ENCODE data around the gene TPPP3.

The TPPP3 gene

GRCh38 chr16:67403976-67404555 is 10.8 kb upstream of the TPPP3 start:
- no peak for DNase-seq

- DNase-seq: no peak
Observed at GRCh38 chr16:67400901-67401300, 7.6 kb upstream of the TPPP3 start.

- no peak for DNase-seq
Observed at GRCh38 chr16:67399749-67400704, 6.7 kb upstream of the TPPP3 start.

GRCh38 chr16:67399218-67399733 is 6.0 kb upstream of the TPPP3 start:
- peak; percentile 73 to 78 for DNase-seq

DNA sequence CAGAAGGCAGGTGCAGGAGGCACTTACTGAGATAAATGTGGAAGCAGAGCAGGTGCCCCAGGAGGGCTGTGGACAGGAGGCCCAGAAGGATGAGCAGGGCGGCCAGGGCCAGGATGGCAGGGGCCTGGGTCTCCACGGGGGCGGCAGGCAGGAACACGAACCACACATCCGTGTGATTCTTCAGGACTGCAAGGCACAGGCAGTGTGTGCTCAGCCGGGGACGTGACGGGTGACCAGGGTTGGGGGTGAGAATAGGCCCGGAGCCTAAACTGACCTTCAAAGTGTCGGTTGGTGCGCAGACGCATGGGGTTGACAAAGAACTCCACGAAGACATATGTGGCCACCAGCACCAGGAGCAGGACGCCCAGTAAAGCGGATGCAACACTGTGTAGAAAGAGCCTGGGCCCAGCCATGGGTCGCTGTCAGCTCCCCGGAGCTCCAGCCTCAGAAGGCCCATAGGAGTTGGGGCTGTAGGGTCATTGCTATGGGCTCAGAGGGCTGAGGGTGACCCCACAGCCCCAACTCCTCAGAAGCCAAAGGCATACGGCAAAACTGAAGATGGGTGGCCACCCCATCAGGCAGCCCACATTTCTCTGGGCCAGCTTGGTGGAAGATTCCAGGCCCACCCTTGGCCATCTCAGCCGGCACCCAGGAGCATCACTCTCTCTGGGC is 5.4 kb upstream of the TPPP3 start:
- no peak for DNase-seq

DNA sequence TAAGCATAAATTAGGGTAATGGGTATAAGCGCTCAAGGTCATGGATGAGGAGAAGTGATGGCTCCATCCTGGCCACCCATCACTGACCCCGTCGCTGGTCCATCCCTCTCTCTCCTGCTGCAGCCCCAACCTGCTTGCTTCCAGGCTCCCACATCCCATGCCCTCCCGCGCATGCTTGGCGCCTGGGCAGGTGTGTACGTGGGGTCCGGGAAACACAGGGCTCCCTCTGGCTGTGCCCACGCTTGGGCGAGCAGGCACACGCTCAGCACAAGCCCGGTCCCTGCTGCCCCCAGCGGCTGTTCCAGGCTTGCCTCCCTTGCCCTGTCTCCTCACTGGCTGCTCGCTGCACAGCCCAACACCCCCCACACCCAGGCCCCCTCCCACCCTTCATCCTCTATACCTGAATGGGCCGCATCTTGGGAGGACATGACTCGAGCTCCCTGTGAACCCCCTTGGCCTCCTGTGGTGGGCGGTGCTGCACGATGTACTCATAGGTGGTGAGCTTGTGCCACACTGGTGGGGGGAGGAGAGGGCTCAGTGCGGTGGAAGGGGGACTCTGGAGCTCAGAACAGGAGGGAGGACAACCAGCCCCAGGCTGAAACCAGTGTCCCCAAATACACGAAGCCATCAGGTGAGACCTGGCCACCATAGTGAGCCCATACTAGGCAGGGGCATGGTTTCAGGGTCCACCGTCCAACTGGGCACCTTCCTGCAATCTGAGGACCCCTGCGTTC is 4.7 kb upstream of the TPPP3 start:
- DNase-seq: no peak

GRCh38 chr16:67397036-67397801 is 3.9 kb upstream of the TPPP3 start:
- no peak for DNase-seq

DNA sequence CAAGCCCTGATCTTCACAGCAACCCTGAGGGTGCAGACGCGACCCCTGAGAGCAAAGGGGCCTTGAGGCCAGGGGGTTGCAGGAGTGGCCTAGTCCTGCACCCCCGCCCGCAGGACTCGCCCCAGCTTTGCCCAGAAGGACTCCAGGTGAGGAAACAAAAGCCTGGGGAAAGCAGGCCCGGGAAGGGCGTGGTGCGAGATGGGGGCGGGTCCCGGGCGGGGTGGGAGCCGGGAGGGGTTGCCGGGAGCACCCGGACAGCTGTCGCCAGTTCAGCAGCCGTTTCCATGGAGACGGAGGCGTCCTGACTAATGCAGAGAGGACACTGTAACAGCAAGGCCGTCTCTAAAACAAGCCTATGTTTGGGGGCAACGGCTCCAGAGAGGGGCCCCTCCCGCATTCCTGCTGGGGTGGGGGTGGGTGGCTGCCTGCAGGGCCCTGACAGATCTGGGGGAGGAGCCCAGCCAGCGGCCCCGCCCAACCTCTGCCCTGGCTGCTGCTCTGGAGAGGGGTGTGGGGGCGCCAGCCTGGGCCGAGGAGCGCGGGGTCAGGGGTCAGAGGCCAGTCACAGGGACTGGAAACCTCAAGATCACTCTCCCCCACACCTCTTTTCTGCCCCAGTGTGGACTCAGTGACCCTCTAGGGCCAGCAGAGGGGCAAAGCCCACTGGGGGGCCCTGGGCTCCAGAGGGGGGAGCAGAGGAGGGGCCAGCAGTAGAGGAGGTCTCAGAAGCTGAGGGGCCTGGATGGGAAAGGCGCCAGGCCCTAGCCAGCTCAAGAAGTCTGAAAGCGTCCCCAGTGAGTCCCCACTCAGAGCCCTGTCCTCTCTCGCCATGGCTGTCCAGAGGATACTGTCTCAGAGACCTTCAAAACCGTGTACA is 3.1 kb upstream of the TPPP3 start:
- no peak for DNase-seq

GRCh38 chr16:67395458-67396158 is 2.3 kb upstream of the TPPP3 start:
- DNase-seq: no peak

GRCh38 chr16:67395105-67395457 is 1.8 kb upstream of the TPPP3 start:
- DNase-seq: no peak

DNA sequence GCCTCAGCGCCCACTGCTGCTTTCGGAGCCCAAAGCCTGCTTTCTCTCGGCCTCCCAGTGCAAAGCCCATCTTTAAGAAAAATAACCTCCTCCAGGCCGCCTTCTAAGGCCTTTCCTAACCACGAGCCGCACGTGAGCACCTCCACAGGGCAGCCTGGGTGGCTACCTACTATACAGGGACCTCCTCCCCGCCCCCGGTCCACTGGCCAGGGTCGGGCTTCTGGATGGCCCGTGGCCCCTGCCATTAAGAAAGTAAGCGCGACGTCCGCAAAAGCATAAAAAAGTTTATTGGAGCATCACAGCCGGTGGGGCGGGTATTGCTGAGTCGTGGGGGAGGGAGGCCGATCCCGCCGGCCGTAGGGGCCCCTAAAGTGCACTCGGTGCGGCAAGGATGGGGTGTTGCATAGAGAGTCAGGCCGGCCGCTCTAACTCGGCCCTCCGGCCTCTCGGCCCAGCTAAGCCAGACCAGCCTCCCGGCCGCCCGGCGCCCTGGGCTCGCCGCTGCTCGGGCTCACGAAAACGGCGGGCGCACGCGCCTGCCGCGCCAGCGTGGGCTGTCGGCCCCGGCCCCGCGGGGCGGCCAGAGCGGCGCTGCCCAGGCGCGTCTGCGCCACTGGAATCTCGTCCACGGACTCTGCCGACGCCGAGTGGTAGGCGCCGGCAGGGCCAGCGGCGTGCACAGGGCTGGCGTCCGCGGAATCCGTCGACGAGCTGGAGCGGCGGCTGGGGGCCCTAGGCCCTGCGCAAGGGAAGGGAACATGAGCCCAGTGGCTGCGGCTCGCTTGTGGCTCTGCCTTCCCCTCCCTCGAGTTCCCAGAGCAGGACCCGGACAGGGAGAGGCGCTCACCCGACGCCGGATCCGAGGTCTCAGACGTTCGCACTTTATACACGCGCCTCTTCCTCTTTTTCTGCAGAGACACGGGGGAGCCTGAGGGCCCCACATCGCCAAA is 1.1 kb upstream of the TPPP3 start:
- DNase-seq: no peak

DNA sequence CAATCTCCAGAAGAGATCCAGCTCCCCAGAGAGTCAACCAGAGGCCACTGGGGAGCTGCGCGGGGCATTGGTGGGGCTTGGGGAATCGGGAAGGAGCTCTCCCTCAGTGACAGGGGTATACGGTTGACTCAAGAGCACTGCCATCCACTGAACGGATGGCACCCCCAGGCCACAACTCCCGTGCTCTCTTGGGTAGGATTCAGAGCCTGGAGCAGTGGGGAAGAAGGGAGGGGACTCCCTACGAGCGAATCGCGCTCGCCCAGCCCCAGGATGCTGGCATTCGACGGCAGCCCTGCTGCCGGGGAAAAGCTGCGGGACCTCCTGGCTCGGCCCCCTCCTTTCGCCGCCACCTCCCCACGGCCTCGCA is 473 bp upstream of the TPPP3 start:
- no peak for DNase-seq

DNA sequence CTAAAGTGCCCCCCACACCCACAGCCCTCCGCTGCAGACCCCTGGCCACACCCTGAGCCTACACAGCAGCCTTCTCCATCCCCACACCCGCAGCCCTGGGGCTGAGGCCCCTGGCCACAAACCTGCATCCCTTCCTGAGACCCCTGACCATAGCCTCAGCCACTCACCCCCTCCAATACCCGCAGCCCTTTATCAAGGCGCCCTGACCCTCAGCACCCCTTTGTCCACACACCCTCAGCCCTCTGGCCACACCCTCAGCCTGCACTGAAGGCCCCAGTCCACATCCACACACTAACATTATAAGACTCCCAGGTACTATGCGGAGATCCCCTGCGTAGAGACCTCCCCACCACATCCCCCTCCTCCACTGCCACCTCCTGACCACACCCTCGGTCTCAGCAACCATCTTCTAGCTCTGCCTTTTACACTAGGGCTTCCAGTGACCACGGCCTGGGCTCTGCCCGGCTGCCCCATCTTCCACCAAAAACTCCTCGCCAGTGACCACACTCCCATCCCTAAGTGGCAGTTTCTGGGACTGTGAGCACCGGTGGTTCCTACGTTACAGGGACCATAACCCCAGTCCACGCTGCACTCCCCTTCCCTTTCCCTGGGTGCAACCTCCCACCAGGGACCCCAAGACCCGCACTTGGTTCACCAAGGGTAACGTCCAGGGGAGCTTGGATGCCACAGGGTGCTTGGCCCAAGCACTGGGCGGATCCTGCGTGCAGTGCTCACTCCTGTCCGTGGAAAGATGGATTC is 818 bp downstream of the TPPP3 start:
- no peak for DNase-seq

GRCh38 chr16:67391424-67392300 is 1.6 kb downstream of the TPPP3 start:
- DNase-seq: no peak

DNA sequence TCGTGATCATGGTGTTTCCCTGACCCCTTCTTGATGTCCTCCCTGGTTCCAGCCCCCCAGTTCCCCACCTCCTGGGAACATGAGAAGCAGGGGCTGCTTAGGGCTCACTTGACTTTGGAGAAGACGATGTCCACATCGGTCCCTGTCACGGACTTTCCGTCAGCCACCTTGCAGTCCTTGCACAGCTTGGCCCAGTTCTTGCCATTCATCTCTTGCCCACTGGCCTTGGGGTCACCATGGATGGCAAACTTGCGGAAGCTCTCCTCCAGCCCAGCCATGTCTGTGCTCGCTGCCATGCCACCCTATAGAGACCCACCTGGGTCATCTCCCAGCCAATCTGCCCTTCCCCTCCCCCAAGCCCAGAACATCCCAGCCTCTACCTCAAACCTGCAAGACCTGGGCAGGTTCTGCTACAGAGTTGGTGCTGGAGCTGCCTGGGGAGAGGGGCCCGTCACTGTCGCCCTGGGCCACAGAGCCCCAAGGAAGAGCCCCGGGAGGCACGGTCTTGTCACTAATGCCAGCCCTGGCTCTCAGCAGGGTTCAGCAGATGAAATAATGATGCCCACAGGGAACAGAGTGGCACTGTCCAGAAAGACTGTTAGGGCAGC is 2.4 kb downstream of the TPPP3 start:
- no peak for DNase-seq

GRCh38 chr16:67389911-67390815 is 3.1 kb downstream of the TPPP3 start:
- DNase-seq: no peak

Measured in activated T-cell treated with anti-CD3 and anti-CD28 coated beads, Interleukin-2, amount 50 U/mL, for 48 hours (primary cell).